Activated CD4-positive, alpha-beta T cell treated with anti-CD3 and anti-CD28 coated beads for 48 hours (primary cell): Measurements from ENCODE around the gene BAZ2A.

ENCODE experiments used
- DNase-seq: peaks from one replicate; pipeline ENCODE4 v3.0.0-alpha.2; 2020

BAZ2A gene

GRCh38 chr12:56634837-56635791, 5.0 kb upstream of the BAZ2A start:
- peak; percentile 77 for DNase-seq

GRCh38 chr12:56634242-56634836, 4.2 kb upstream of the BAZ2A start:
- DNase-seq: peak; percentile 28

- DNase-seq: no peak
These were observed 3.5 kb upstream of the BAZ2A start for GRCh38 chr12:56633468-56634241.

GRCh38 chr12:56632701-56633467, 2.8 kb upstream of the BAZ2A start:
- DNase-seq: no peak

- peak; percentile 66 for DNase-seq
These were observed 1.9 kb upstream of the BAZ2A start for GRCh38 chr12:56631790-56632700.

GRCh38 chr12:56629459-56630179, 507 bp downstream of the BAZ2A start:
- peak; percentile 45 for DNase-seq

GRCh38 chr12:56628671-56629458, 1.3 kb downstream of the BAZ2A start:
- DNase-seq: peak; percentile 72

GRCh38 chr12:56626701-56627100, 3.4 kb downstream of the BAZ2A start:
- DNase-seq: no peak

- DNase-seq: no peak
These were observed 7.6 kb downstream of the BAZ2A start for GRCh38 chr12:56622535-56622934.

GRCh38 chr12:56616925-56617324, 13.2 kb downstream of the BAZ2A start:
- no peak for DNase-seq

- no peak for DNase-seq
These were observed 13.9 kb downstream of the BAZ2A start for GRCh38 chr12:56616244-56616643.

GRCh38 chr12:56614627-56615026, 15.5 kb downstream of the BAZ2A start:
- DNase-seq: no peak

GRCh38 chr12:56604355-56604754, 25.8 kb downstream of the BAZ2A start:
- DNase-seq: no peak

GRCh38 chr12:56602239-56602638, 27.9 kb downstream of the BAZ2A start:
- DNase-seq: no peak

- peak; percentile 35 for DNase-seq
These were observed 28.6 kb downstream of the BAZ2A start for GRCh38 chr12:56601503-56601902.

GRCh38 chr12:56600753-56601152, 29.4 kb downstream of the BAZ2A start:
- DNase-seq: no peak

GRCh38 chr12:56599797-56600196, 30.3 kb downstream of the BAZ2A start:
- DNase-seq: no peak

GRCh38 chr12:56599041-56599440, 31.1 kb downstream of the BAZ2A start:
- no peak for DNase-seq

GRCh38 chr12:56596815-56597214, 33.3 kb downstream of the BAZ2A start:
- no peak for DNase-seq
